CD4-positive, alpha-beta T cell treated with Interleukin-4 for 4 hours (primary cell): ENCODE data around the gene CWC15.
"Not testable (repeated sequence)": the region's sequence is repeated elsewhere in the genome, so short reads cannot be mapped to it uniquely, and the experiment has no call there.

ENCODE experiments used
- DNase-seq: peaks from one replicate; pipeline ENCODE4 v3.0.0-alpha.2; 2020

CWC15 gene

DNA sequence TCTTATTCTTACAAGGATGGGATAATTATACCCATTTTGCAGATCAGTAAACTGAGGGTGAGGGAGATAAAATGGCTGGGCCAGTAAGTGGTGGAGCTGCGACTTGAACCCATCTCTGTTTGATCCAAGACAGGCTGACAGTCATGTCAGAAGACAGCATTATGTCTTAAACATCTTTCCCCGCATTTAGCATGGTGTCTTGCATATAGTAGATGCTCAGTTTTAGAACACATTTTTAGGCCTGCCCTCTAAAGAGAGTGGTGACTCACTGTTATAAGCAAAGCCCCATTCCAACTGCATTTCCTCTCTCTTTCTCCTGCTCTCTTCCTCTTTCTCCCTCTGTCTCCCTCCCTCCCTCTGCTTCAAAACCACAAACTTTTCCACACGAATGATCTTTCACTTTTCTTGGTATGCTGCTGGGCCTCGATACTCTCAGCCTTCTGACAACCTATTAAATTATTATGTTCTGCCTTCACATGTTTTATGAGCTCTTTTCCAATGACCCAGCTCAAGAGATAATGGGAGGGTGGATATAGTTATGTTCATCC, 25.2 kb downstream of the CWC15 start:
- DNase-seq, result no peak

DNA sequence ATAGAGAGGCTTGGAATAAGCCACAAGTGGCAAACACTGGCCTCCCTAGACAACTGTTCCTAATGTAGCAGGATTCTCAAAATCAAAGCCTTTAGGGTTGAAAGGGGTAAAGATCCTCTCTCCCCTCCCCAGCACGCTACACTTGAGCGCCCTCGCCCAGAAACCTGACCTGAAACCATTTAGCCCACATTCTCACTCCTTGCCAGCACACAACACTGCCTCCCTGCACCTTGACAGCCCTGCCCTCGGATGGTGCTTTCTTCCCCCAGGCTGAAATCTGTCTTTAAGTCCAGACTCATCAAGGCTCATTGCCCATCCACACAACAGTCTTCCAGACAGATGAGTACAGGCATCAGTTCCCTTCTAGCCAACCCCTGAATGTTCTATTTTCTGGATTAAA, 26.5 kb downstream of the CWC15 start:
- DNase-seq, result no peak

DNA sequence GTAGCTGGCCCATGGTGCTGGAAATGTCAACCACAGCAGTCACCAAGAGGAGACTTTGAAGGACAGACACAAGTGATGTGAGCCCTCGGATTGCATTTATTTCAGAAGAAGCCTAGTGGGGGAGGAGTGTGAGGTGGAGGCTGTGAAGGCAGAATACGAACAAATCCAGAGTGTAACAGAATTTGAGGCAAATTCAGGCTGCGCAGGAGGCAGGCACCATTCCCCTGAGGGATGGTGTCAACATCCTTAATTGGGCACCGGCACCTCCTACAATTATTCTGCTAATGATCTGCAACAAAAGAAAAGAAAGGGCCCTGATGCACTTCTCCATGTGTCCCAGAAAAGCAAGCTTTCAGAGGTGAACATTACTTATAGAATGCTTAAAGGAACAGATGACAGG, 32.2 kb downstream of the CWC15 start:
- DNase-seq, result no peak

- DNase-seq, result no peak
These were observed 34.0 kb downstream of the CWC15 start for GRCh38 chr11:94939346-94939745.

- no peak for DNase-seq
These were observed 35.0 kb downstream of the CWC15 start for GRCh38 chr11:94938095-94939055.

DNA sequence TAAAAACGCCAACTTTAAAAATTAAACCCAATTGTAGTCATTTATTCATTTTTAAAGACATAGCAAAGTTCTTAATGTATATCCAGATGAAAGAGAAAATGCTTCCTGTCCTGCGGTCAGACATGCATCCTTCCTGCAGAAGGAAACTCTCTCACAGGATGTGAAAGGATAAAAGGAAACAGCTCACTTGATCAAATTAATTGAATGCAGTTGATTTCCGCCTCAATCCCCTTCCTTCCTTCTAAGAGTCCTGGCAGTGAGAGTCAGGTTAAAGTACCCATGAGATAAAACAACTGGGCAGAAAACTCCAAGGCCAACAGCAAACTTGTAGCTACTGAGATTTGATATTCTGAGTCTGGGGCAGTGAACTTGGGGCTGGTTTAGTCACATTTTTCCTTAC, 38.5 kb downstream of the CWC15 start:
- peak; percentile 3 for DNase-seq

DNA sequence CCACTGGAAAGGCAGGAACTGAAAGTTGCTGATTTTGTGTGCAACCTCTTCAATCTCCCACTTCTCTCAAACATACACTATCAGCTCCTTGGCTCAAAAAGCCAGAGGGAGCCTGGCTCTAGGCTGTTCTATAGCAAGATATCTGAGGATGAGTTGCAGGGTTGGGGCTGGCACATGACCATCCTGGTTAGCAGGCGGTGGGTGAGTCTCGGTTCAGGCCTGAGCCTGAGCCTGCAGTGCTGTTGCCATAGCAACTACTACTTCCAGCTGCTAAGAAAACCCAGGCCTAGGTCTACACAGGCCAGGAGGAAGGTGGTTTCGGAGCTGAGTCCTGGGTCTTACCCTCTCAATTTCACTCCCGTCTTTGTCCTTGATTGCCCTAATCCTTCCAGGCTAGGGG, 39.0 kb downstream of the CWC15 start:
- no peak for DNase-seq

GRCh38 chr11:94933223-94934130, 39.9 kb downstream of the CWC15 start:
- no peak for DNase-seq

GRCh38 chr11:94932503-94932902, 40.9 kb downstream of the CWC15 start:
- DNase-seq, result no peak

DNA sequence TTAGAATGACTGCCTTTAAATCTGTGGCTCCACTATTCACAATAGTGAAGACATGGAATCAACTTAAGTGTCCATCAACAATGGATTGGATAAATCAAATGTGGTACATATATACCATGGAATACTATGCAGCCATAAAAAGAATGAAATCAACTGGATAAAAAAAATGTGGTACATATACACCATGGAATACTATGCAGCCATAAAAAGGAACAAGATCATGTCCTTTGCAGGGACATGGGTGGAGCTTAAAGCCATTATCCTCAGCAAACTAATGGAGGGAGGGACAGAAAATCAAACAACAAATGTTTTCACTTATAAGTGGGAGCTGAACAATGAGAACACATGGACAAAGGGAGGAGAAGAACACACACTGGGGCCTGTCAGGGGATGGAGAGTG, 41.3 kb downstream of the CWC15 start:
- not testable (repeated sequence) for DNase-seq

DNA sequence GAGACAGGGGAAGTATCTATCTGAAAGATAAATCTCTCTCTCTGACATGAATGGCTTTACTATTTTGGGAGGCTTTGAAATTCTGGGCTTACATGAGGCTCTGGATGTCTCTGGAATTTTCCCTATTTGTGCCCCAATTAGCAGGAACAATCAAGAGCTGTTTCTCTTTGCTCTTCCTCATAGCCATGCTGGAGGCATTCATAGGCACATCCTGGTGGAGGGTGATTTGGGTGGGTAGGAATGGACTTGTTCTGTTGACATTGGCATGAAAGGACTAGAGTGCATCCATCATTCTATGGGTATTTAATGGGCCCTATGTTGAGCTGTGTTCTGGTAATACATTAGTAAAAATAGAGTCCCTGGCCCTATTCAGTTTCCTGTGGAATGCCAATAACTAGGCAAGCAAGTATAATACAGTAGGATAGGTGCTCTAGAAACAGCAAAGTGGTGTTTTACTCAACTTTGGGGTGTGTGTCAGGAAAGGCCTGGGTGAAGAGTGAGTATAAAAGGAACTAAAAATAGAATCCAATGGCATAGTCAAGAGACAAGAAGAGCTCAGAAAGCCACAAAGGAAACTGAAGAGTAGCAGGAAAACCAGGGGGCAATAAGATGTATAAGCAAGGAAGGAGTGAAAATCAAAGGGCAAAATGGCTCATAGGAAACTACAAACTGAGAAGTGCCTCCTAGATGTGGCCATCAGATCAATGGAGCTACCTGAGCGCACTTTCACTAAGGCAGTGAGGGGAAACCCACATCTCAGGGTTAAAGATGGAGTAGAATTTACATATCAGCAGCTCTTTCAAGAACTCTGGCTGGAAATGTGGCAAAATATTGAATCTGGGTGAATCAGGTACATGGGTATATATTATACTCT, 45.0 kb downstream of the CWC15 start:
- no peak for DNase-seq

GRCh38 chr11:94926698-94927237, 46.6 kb downstream of the CWC15 start:
- DNase-seq, result no peak

DNA sequence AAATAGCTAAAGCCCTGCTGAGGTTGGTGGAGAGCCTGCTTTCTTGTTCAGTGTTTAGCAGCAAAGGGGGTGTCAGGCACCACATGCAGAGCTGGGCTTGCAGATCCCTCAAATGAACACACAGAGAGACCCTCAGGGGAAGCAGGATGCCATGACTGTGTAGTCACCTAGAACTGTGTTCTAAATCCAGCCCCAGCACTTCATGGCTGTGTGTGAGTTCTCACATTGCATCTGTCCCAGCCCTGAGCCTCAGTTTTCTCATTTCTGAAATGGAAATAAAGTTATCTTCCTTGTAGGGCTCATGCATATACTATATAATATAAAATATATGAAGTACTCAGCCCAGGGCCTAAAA, 47.1 kb downstream of the CWC15 start:
- DNase-seq, result no peak

DNA sequence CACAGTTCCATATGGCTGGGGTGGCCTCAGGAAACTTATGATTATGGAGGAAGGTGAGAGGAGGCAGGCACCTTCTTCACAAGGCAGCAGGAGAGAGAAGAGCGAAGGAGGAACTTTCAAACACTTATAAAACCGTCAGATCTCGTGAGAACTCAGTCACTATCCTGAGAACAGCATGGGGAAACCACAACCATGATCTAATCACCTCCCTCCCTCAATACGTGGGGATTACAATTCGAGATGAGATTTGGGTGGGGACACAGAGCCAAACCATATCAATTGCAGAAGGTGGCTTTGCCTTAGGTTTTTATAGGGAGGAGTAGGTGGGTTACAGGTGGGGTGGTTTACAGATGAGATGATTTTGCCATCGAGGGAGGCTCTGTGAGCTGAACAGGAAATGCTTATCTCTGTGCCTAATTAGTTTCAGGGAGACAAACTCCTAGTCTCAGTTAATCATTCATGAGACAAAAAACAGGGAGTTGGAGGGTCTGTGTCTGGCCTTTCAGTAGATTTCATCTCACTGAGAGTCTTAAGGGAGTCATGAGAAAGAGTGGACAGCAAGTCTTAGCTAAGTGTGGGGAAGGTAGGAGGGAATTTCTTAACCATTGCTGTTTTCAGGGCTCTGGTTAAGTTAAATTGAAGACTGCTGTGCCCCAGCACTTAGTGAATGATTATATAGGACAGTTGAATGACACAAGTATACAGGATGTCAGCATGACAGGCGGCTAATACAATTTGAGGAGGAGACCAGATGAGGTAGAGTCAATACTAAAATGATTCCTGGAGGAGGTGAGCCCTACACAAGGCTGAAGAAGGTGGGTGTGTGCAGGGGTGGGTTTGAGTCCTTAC, 47.7 kb downstream of the CWC15 start:
- peak; percentile 4 for DNase-seq

DNA sequence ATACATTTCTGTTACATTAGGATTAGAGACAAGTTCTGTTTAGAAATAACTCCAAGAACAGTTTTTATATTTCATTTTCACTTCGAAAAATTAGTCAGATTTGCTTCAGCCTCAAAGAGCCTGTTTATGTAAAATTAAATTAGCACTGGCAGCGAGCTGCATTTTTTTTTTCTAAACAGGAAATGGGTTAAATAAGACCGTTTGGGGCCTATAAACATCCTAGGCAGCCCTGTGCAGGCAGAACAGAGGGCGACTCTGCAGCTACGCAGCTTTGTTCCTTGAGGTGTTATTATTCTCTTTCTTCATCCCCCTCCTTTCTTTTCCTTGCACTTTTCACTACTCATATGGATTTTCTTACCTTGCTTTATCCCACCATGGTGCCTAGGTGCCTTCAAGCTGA, 48.7 kb downstream of the CWC15 start:
- peak; percentile 25 for DNase-seq

- peak; percentile 3 for DNase-seq
These were observed 49.2 kb downstream of the CWC15 start for GRCh38 chr11:94924171-94924572.

- DNase-seq, result no peak
These were observed 50.4 kb downstream of the CWC15 start for GRCh38 chr11:94923004-94923334.

DNA sequence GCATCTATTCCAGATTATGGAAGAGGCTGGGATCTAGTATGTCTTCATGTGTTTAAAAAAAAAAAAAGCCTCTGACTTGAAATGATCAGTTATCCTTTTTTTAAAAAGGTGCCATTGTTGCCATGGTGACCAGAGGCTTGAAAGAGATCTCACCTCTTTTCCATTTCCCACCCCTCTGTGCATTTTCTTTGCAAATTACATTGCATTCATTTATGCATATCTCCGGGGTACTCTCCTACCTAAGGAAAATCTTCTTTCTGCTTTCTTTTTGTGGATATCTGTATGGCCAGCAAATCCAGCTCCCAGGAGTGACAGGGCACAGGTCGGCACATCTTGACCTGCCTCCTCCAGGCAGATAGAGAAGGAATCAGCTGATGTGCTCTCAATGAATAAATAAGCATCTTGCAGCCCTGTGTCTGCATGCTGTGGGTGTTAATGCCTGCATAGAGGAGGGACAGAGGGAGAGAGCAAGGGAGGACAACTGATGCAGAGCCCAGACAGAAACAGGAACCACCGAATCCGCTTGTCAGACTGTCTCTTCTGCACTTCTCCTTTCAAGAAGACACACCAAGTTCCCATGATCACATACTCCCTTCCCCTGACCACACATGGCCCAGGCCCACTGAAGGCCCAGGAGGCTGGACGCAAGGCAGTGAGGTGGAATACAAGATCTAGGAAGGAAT, 50.9 kb downstream of the CWC15 start:
- DNase-seq, result no peak

DNA sequence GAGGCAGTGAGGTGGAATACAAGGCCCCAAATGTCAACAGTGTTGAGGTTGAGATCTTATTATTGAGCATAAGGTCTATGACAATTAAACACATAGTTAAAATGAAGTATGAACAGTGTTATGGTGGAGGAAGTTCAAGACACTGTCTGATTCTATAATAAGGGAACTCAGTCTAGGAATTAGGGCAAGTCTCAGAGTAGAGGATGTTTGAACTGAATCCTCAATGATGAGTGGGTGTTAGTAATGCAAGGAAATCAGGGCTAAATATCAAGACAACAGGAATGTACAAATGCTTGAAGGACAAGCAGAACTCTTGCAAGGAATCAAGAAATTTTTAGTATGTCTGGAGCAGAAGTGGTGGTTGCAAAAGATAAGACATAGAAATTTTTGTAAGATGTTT, 53.0 kb downstream of the CWC15 start:
- no peak for DNase-seq

DNA sequence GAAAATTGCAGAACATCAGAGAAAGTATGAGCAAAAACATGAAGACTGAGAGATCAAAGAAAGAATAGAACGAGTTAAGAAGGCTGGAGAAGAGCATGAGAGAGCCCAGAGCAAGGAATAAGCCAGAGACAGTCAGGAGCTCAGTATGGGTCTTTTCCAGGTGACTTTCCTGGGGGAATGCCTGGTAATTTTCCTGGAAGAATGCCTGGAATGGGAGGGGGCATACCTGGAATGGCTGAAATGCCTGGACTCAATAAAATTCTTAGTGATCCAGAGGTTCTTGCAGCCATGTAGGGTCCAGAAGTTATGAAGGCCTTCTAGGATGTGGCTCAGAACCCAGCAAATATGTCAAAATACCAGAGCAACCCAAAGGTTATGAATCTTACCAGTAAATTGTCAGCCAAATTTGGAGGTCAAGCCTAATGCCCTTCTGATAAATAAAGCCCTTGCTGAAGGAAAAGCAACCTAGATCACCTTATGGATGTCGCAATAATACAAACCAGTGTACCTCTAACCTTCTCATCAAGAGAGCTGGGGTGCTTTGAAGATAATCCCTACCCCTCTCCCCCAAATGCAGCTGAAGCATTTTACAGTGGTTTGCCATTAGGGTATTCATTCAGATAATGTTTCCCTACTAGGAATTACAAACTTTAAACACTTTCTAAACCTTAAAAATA, 59.5 kb downstream of the CWC15 start:
- DNase-seq, result not testable (repeated sequence)
